GM18511 (cell line): Measurements from ENCODE around the gene CLDN12.
A peak's percentile ranks its signal among the peaks of the same experiment; 100 is the strongest.
"Not testable (repeated sequence)": the region's sequence is repeated elsewhere in the genome, so short reads cannot be mapped to it uniquely, and the experiment has no call there.

Source experiments
- ATAC-seq: cut with Tn5 transposase; IDR thresholded peaks from one replicate; pipeline ENCODE4 v1.9.1; 2021; ENCODE audit warnings: mild to moderate bottlenecking, moderate library complexity; ENCODE audit not compliant: unreplicated experiment

CLDN12 gene

GRCh38 chr7:90432752-90433151 lies 29.5 kb downstream of the CLDN12 start:
- no peak for ATAC-seq

- ATAC-seq, result no peak
These were observed 30.0 kb downstream of the CLDN12 start for GRCh38 chr7:90433221-90433620.

DNA sequence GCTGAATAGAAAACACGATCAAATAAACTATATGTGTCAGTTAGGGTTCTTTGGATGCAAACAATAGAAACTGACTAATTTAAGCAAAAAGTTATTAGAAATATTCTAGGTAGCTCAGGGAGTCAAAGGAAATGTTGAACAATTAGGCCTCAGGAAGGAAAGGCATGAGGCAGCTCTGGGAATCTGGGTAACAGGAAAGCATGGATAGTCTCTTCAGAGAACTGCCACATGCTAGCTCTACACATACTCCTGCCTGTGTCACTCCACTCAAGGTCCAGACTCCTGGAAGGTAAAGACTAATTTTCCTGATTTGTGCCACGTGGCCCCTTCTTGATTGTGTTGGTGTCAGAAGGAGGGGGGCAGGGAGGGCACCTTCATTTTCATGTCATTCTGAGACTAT lies 42.4 kb downstream of the CLDN12 start:
- ATAC-seq, result no peak

DNA sequence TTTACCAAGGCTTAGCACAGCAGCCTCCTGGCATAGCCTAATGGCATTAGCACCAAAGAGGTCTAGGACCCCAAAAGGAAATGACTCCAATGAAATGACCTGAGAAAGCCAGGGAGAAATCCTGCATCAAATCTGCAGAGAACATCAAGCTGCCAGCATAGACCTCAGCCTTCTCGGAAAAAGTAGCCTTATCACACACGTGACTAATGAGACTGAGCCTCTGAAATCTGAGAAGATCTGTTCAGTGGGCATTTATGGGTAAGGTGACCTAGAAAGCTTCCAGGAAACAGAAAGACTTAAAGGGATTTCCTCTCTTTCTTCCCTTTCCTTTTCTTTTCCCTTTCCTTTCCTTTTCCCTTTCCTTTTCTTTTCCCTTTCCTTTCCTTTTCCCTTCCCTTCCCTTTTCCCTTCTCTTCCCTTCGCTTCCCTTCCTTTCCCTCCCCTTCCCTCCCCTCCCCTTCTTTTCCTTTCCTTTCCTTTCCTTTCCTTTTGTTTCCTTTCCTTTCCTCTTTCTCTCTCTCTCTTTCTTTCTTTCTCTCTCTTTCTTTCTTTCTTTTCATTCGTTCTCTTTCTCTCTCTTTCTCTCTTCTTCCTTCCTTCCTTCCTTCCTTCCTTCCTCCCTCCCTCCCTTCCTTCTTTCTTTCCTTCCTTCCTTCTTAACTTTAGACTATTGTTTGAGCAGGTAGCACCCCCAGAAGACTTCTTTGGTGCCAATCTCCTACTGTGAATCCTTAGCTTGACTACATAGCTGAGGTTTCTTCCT lies 43.1 kb downstream of the CLDN12 start:
- ATAC-seq, result no peak

DNA sequence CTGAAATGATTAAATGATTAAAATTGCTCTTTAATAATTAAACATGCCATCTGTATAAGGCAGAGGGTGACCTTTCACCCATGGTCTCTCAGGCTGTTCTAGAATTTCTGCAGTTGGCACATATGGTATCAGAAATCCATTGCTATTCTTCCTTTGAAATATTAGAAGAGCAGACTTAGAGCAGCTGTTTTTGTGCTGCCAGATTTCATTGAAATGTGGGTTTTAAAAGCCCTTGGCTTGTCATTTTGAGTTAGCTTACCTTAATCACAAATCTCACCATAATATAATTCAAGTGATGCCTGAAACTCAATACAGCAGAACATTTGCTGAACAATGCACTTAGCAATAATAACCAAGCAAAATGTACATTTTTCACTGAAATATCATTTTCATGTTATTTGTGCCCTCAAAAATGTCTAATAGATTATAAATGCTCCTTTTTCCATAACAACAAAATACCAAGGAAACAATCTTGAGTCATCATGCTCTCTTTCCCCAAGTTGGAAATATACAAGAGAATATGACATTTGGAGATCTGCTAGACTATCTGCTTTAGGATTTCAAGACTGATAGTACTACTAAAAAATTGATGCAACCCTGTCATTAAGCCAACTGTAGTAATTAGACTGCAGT lies 50.1 kb downstream of the CLDN12 start:
- no peak for ATAC-seq

- no peak for ATAC-seq
These were observed 50.7 kb downstream of the CLDN12 start for GRCh38 chr7:90453931-90454330.

- peak; percentile 93 for ATAC-seq
These were observed 52.1 kb downstream of the CLDN12 start for GRCh38 chr7:90455163-90456030.

DNA sequence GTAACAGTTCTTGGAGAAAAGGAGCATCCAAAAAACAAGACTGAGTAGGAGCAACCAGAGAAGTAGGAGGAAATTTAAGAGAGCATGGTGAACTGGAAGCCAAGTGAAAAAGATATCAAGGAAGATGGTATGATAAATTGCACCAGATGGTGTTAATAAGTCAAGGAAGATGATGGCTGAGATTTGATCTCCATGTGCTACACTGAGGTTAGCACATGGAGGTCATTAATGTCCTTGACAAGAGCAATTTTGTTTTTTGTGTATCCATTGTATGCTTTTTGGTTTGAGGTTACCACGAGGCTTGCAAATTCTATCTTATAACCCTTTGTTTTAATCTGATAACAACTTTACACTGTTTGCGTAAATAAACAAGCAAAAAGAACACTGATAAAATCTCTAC lies 54.8 kb downstream of the CLDN12 start:
- no peak for ATAC-seq

DNA sequence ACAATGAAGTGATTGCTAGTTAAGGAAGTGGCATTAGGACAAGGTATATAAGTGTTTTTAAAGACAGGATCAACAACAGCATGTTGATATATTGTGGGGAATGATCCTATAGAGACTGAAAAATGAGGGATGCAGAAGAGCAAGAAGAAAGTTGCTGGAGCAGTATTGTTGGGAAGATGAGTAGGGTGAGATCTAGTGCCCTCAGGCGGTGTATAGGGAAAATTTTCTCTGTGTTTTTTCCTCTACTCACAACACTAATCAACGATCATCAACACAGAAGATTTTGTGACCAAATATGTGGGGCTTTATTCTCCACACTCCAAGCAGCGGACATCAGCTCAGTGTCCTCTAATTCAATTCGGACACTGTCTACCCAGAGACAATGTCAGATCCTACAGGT lies 56.6 kb downstream of the CLDN12 start:
- no peak for ATAC-seq

GRCh38 chr7:90461219-90461618 lies 58.0 kb downstream of the CLDN12 start:
- ATAC-seq, result no peak

DNA sequence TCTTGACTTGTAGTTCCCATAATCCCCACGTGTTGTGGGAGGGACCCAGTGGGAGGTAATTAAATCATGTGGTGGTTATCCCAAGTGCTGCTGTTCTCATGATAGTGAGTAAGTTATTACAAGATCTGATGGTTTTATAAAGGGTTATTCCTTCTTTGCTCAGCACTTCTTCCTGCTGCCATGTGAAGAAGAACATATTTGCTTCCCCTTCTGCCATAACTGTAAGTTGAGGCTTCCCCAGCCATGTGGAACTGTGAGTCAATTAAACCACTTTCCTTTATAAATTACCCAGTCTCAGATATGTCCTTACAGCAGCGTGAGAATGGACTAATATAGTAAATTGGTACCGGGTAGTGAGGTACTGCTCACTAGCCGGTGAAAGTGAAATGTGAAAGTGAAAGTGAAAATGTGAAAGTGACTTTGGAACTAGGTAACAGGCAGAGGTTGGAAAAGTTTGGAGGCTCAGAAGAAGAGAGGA lies 59.9 kb downstream of the CLDN12 start:
- not testable (repeated sequence) for ATAC-seq
